T-helper 1 cell treated with Interleukin-12 subunit alpha and Interleukin-12 subunit beta and Interleukin-4 antibody, amounts not matched to agents 30 ng/mL and 1 ng/mL, for 36 hours (primary cell): ENCODE data around the gene TF. TPM values are rescaled to one million over a fixed set of nuclear protein-coding genes. Genes with fewer than 3 reads are reported as not detected.

Source experiments
- intact Hi-C: fragments of 100-400 bp; cut with micrococcal nuclease; formaldehyde crosslinking; loops from one replicate; pipeline ENCODE4 v1.15.1; 2024
- total RNA-seq: library from RNA; stranded (reverse); gene quantifications from 2 replicates; pipeline ENCODE4 v1.2.3, GENCODE V29; 2022

TF gene
- total RNA-seq, 1 donor from 2014 or later = 0.22 TPM

- intact Hi-C loops = loop anchor here (1.0 to 5.0 kb wide), 9 partner anchors 14 to 1388 kb away; partner anchors contain the start of genes ANAPC13, CDV3, DNAJC13 and NPHP3
Measured at GRCh38 chr3:133805384-133805701, 59.1 kb downstream of the TF start.

DNA sequence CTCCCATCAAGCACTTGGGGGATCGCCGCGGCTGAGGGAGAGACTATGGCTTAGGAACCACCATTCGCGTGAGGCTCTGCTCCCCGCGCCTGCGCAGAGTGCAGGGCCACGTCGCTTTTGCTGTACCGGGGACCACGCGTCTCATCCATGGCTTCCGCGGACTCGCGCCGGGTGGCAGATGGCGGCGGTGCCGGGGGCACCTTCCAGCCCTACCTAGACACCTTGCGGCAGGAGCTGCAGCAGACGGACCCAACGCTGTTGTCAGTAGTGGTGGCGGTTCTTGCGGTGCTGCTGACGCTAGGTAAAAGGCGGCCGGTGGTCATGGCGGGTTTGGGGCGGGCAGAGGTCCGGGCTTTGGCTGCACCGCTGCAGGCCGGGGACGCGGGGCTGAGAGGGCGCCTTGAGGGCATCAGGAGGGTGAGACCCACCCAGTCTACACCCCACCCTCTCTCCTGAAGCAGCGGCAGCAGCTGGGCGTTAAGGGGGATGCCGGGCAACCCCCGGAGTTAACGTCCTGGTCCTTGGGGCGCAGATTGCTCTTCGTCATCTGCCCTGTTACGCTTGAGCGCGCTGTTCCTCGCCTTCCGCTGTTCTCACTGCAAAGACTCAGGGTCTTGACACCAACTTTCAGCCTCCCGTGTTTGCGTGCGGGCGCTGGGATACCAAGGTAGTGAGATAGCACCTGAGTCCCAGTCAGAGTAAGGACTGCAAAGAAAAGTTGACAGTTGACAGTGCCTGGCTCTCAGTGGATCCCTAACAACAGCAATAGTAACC lies 59.7 kb downstream of the TF start, which contains the start of gene SRPRB:
TSS of gene SRPRB (plus strand) at position 114 of the 774 bp plus-strand sequence. CDS start at position 148, 34 bp downstream.
- intact Hi-C loops = loop anchor here (1.0 to 5.0 kb wide), 11 partner anchors 13 to 1389 kb away; partner anchors contain the start of genes ANAPC13, CDV3, DNAJC13 and NPHP3

GRCh38 chr3:133812872-133813271 lies 66.7 kb downstream of the TF start:
- intact Hi-C loops = no loop called here

- intact Hi-C loops = no loop called here
Measured at GRCh38 chr3:133815386-133815785, 69.2 kb downstream of the TF start.

DNA sequence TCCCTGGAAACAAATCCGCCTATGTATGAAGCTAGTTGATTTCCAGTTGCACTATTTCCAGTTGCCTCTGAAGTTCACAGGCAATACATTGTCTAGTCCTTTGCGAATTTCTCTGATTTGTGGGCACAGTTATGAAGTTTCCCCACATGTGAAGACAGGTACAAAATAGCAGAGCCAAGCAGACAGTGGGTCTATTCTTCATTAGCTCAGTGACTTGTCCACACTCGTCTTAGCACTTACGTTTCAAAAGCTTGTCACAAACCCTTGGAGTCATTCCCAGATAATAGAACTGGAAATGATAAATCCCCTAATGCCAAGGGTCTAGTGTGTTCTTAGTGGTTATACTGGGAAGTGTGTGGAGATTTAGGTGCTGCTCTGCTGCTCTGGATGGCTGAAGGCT lies 73.9 kb downstream of the TF start:
- intact Hi-C loops = no loop called here

DNA sequence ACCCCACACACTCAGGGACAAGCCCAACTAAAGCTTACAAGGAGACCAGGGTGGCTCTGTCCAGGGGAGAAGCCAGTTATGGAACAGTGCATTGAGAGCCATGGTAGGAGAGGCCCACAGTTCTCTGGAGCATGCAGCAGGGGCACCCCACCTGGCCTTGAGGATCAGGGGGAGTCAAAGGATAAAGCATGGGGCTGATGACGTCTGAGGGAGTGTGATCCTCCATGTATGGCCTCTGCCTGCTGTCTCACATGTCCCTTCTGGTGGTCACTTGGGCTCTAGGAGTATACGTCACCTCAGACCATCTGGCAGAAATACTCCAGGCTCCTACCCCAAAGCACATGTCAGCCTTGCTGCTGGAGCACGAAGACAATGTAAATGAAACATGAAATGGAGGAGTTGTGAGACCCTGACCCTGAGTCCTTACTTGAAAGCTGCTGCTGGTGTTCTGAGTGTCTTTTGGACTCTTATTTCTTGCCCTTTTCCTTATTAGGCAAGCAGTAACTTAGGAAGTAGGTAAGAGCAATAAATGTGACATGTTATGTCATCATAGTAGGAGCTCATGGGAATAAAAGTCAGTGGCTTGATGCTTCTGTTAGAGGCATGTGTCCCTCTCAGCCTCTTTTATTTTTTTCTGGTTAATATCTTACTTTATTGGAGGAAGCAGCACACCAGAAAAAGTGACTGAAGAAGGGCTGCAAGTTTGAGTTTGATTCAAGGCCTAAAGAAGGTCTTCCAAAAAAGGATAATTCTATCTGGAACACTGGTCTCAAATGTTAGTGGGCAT lies 74.9 kb downstream of the TF start:
- intact Hi-C loops = no loop called here

DNA sequence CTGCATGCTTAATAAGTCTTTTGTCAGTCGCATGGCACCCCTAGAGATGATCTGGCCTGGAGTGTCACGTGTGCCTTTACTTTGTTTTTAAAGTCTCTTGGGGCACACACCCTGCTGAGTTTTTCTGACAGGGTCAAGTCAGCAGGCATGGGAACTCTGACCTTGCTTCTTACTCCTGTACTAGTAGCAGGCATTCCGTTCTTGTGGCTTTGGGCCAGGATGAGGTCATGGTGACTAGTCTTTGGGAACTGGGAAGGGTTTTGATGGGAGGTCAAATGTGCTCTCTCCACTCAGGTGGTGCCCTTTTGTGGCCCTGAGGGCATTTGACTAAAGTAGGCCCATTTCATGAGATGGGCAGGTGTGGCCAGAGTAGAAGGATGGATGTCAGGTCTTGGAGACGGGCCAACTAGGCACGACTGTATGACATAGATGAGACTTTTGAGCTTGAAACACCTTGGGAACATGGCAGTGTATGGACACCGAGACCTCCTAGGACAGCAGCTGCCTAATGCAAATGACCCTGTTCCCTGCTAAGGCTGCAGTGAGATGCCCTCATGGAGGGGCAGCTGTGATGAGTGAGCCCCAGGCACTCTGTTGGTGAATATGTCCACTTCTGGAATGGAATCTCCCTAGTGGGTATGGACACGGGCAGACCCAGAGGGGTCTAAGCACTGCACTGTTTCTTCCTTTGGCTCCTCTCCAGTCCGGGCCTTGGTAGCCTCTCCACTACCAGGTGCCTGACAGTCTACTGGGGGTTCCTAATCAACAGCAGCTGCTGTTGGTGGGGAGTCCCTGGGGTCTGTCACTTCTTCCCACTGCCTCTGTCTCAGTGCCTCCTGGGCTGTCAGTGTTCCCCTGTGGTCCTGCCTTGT lies 75.8 kb downstream of the TF start:
- intact Hi-C loops = no loop called here

DNA sequence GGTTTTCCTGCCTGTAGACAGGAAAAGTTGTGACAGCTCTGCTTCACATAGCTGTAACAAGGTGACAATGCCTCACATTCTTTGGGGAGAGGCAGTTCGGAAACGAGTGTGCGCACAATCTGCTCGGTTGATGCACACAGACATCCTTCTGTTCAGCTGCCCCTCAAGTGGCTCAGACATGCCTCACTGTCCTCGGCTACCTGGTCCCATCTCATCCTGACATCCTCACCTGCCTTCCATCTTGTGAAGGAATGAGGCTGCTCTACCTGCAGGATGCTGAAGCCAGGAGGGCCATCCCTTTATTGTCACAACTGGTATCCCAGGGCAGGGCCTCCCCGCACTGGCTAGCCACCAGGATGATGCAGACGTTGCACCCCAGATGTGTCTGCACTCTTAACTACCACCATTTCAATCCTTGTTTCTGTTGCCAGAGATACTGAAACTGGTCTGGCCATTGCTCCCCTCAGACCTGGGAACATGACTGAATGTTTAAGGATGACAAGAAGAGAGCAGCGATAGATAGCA lies 78.8 kb downstream of the TF start:
- intact Hi-C loops = no loop called here

GRCh38 chr3:133825969-133826727 lies 80.0 kb downstream of the TF start:
- intact Hi-C loops = no loop called here

GRCh38 chr3:133827136-133827535 lies 80.9 kb downstream of the TF start:
- intact Hi-C loops = no loop called here

- intact Hi-C loops = no loop called here
Measured at GRCh38 chr3:133827684-133828083, 81.5 kb downstream of the TF start.

- intact Hi-C loops = no loop called here
Measured at GRCh38 chr3:133828576-133829309, 82.5 kb downstream of the TF start.

DNA sequence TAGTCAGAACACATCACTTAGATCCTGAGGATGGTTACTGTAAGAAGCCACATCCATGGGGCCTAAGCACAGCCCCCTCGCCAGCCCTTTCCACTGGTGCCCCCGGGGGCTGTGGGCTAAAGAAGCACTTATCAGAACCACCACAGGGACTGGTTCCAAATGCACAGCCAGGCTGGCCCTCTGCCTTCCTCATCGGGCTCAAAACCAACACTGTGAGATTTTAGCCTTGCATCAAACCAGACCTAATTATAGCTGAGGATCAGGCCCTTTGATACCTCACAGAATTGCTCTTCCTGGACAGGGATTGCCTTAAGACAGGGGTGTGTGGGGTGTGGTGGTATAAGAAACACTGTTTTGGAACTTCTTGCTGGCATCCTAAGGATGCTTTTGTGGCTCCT lies 83.1 kb downstream of the TF start:
- intact Hi-C loops = no loop called here

GRCh38 chr3:133830071-133830470 lies 83.9 kb downstream of the TF start:
- intact Hi-C loops = no loop called here

- intact Hi-C loops = no loop called here
Measured at GRCh38 chr3:133831966-133832801, 86.0 kb downstream of the TF start.

- intact Hi-C loops = no loop called here
Measured at GRCh38 chr3:133832802-133833144, 86.6 kb downstream of the TF start.

DNA sequence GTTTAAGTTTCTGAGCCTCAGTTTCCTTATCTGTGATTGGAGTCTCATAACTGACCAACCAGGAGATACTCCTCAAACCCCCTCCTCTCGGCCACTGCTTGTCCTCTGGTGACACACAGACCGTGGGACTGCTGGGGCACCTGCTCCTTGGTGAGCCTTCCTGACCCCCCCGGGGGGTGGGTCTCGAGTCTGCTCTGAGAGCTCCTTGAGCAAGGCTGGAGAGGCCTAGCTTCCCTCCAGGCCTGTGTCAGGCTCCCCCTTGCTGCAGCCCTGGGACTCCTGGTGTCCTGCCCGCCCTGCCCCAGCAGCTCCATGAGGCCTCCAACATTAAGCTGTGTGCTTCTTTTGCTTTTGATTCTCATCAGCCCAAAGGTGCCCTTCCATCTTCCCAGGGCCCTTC lies 87.1 kb downstream of the TF start:
- intact Hi-C loops = no loop called here

DNA sequence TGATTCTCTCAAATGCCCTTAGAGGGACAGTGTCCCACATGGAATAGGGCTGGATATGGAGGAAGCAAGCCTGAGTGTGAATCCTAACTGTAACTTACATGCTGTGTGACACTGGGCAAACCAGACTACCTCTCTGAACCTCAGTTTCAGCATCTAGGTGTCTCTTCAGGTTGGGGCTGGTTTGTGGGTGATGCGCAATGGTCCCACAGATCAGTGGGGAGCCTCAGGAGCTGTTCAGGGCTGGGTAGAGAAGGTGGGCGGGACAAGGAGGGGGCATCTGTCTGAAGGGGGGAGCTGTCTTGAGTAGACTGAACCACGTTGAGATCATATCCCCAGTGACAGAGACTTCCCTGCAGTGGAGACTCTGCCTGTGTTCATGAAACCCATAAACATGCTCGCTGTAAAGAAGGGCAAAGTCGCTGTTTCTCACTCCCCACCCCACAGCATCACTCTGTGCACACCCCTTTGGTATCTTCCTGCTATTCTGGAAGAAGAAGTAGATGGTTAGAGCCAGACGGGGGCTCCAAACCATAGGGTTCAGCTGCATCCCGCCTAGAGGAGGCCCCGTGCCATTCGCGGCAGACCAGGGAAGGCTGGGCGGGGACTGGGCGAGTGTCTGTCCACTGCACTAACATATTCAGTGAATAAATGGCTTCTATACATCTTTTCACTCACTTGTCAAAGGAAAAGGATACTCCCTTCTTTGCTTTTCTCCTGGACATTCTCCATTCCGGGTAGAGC lies 87.9 kb downstream of the TF start:
- intact Hi-C loops = no loop called here
